GM19193 (cell line): ENCODE results near the gene SEMA3D.

ENCODE experiments used
- POLR2A ChIP-seq: IDR thresholded peaks from 4 replicates; pipeline ENCODE4 v1.6.1; 2011; ENCODE audit not compliant: insufficient read depth, insufficient read length; ENCODE audit errors: extremely low read depth

The SEMA3D gene

GRCh38 chr7:85119934-85120333 lies 66.9 kb downstream of the SEMA3D start:
- no peak for TF ChIP-seq POLR2A

GRCh38 chr7:85115862-85116261 lies 71.0 kb downstream of the SEMA3D start:
- TF ChIP-seq POLR2A = no peak

GRCh38 chr7:85115006-85115405 lies 71.8 kb downstream of the SEMA3D start:
- no peak for TF ChIP-seq POLR2A

GRCh38 chr7:85114342-85114741 lies 72.5 kb downstream of the SEMA3D start:
- TF ChIP-seq POLR2A = no peak

- TF ChIP-seq POLR2A = no peak
Observed at GRCh38 chr7:85111761-85112160, 75.1 kb downstream of the SEMA3D start.

- no peak for TF ChIP-seq POLR2A
Observed at GRCh38 chr7:85106719-85107118, 80.1 kb downstream of the SEMA3D start.

- no peak for TF ChIP-seq POLR2A
Observed at GRCh38 chr7:85104432-85105205, 82.2 kb downstream of the SEMA3D start.

- TF ChIP-seq POLR2A = no peak
Observed at GRCh38 chr7:85103962-85104361, 82.9 kb downstream of the SEMA3D start.

GRCh38 chr7:85103357-85103756 lies 83.5 kb downstream of the SEMA3D start:
- TF ChIP-seq POLR2A = no peak

- no peak for TF ChIP-seq POLR2A
Observed at GRCh38 chr7:85102813-85103350, 84.0 kb downstream of the SEMA3D start.

- TF ChIP-seq POLR2A = no peak
Observed at GRCh38 chr7:85101347-85101746, 85.5 kb downstream of the SEMA3D start.

- no peak for TF ChIP-seq POLR2A
Observed at GRCh38 chr7:85097844-85098243, 89.0 kb downstream of the SEMA3D start.

- no peak for TF ChIP-seq POLR2A
Observed at GRCh38 chr7:85095806-85096205, 91.0 kb downstream of the SEMA3D start.

GRCh38 chr7:85095366-85095765 lies 91.5 kb downstream of the SEMA3D start:
- no peak for TF ChIP-seq POLR2A

GRCh38 chr7:85094046-85094725 lies 92.7 kb downstream of the SEMA3D start:
- no peak for TF ChIP-seq POLR2A

- TF ChIP-seq POLR2A = no peak
Observed at GRCh38 chr7:85091565-85091928, 95.3 kb downstream of the SEMA3D start.
